NCI-H526 (cell line): ENCODE measurements around the gene ZCCHC8.
"Not testable (repeated sequence)": the region's sequence is repeated elsewhere in the genome, so short reads cannot be mapped to it uniquely, and the experiment has no call there.

Source experiments
- DNase-seq, 2 experiments: peaks; one replicate each; lab custom pipeline; 2025; lab: John Stamatoyannopoulos, UW

The ZCCHC8 gene

GRCh38 chr12:122500685-122501488, at the start of gene ZCCHC8:
TSS of gene ZCCHC8 (minus strand) at chr12:122500932. CDS start at chr12:122500840, 92 bp downstream.
- DNase-seq: peak; percentile 98 to 100

GRCh38 chr12:122547330-122547729, 46.6 kb upstream of the ZCCHC8 start:
- DNase-seq: no peak

- no peak for DNase-seq
These were observed 45.1 kb upstream of the ZCCHC8 start for GRCh38 chr12:122545855-122546254.

GRCh38 chr12:122544537-122544936, 43.8 kb upstream of the ZCCHC8 start:
- no peak for DNase-seq

GRCh38 chr12:122538496-122538895, 37.8 kb upstream of the ZCCHC8 start:
- DNase-seq: no peak

GRCh38 chr12:122537021-122537420, 36.3 kb upstream of the ZCCHC8 start:
- no peak for DNase-seq

- DNase-seq: no peak
These were observed 33.1 kb upstream of the ZCCHC8 start for GRCh38 chr12:122533856-122534255.

GRCh38 chr12:122528992-122529391, 28.3 kb upstream of the ZCCHC8 start:
- DNase-seq: no peak

- peak; percentile 8 to 46 for DNase-seq
These were observed 27.9 kb upstream of the ZCCHC8 start for GRCh38 chr12:122528582-122528981.

GRCh38 chr12:122527478-122527944, 26.8 kb upstream of the ZCCHC8 start:
- DNase-seq: peak; percentile 15 to 43

- DNase-seq: peak; percentile 99 to 100
These were observed 26.1 kb upstream of the ZCCHC8 start, which contains the start of the genes KNTC1 and RSRC2 for GRCh38 chr12:122526683-122527477. TSS of gene KNTC1 (plus strand) at chr12:122527249. CDS start at chr12:122530064, 2,815 bp downstream. TSS of gene RSRC2 (minus strand) at chr12:122526936. CDS start at chr12:122526853, 83 bp downstream.

GRCh38 chr12:122523846-122524718, 23.4 kb upstream of the ZCCHC8 start:
- no peak for DNase-seq

- DNase-seq: no peak
These were observed 22.5 kb upstream of the ZCCHC8 start for GRCh38 chr12:122523280-122523679.

- DNase-seq: no peak
These were observed 19.9 kb upstream of the ZCCHC8 start for GRCh38 chr12:122520676-122521075.

GRCh38 chr12:122519418-122519817, 18.7 kb upstream of the ZCCHC8 start:
- no peak for DNase-seq

- no peak for DNase-seq
These were observed 18.2 kb upstream of the ZCCHC8 start for GRCh38 chr12:122518908-122519307.

- no peak for DNase-seq
These were observed 17.1 kb upstream of the ZCCHC8 start for GRCh38 chr12:122517877-122518276.

- no peak for DNase-seq
These were observed 16.0 kb upstream of the ZCCHC8 start for GRCh38 chr12:122516544-122517361.

- no peak for DNase-seq
These were observed 14.5 kb upstream of the ZCCHC8 start for GRCh38 chr12:122515275-122515674.

GRCh38 chr12:122513660-122514059, 12.9 kb upstream of the ZCCHC8 start:
- DNase-seq: no peak

GRCh38 chr12:122513028-122513427, 12.3 kb upstream of the ZCCHC8 start:
- not testable (repeated sequence) for DNase-seq
